HG02571 (cell line): Measurements from ENCODE around the gene OMP.

Source experiments
- ATAC-seq: cut with Tn5 transposase; IDR thresholded peaks from one replicate; pipeline ENCODE4 v1.9.1; 2021; ENCODE audit warnings: mild to moderate bottlenecking, moderate library complexity; ENCODE audit not compliant: unreplicated experiment

OMP gene

DNA sequence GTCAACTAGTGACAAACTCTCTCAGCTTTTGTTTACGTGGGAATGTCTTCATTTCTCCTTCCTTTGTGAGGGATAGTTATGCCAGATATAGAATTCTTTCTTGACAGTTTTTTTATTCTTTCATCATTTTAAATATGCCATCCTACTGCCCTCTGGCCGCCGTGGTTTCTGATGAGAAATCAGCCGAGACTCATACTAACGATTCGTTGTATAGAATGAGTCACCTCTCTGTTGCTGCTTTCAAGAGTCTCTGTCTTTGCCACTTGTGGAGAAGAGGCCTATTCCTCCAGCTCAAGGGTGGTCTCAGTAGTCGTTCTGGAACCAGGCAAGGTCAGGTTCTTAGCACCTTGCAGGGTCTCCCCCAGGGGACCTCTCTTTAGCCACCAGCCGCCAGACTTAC is 33.4 kb downstream of the OMP start:
- ATAC-seq = no peak

- ATAC-seq = no peak
Measured at GRCh38 chr11:77136784-77137420, 34.3 kb downstream of the OMP start.

DNA sequence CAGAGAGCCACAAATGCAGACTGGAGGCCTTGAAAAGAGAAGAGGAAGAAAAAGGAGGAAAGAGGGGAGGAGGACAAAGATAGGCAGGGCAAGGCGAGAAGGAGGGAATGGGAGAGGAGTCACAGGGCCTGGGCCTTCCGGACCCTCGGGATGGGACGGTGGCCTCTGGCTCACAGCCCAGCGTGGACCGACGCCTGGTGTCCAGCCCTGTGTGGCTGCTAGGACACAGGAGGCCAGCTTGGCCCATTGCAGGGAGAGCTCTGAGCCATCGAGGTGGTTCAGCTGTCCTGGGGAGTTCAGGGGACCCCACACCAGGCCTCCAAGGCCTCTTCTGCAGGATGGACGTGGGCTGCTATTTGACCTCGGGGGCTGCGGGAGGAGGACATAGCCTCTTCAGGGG is 34.8 kb downstream of the OMP start:
- no peak for ATAC-seq

DNA sequence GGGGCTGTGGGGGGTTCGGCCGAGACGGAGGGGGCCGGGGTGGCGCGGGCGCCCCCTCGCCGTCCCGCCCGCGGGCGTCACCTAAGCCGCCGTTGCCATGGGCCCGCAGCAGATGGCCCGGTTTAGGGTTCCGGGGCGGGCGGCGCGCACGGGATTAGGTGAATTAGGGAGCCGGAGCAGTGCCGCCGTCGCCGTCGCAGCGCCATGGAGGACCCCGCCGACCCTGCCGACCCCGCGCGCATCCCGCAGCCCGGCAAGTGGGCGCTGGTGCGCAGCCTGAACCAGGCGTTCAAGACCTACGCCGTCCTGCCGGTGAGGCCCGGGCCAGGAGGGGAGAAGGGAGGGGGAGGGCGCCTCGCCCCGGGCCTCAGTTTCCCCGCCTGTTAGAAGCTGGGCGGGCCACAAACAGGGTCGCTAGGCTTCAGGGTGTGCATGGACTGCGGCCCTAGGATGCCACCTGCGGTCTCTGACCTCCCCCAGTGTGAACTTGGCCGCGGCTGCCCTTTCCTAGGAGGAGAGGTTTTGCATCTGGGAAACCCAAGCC is 35.5 kb downstream of the OMP start:
- ATAC-seq = no peak

DNA sequence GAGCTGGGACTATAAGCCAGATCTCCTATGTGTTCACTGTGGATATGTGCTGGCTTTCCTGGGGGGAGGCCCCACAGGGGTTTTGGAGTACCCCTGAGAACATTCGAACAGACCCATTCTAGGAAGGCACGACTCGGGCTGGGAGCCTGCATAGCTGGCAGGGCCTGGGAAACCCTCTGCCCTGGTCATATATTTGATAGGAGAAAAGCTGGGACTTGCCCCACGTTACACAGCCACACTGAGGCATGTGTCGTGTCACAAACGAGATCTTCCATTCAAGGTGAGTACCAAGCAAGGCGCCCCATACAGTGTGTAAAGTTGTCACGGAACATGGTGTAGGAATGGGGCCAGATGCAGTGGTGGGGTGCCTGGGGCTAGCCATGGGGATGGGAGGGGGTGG is 36.6 kb downstream of the OMP start:
- no peak for ATAC-seq

GRCh38 chr11:77140231-77140851 is 37.7 kb downstream of the OMP start:
- ATAC-seq = no peak

DNA sequence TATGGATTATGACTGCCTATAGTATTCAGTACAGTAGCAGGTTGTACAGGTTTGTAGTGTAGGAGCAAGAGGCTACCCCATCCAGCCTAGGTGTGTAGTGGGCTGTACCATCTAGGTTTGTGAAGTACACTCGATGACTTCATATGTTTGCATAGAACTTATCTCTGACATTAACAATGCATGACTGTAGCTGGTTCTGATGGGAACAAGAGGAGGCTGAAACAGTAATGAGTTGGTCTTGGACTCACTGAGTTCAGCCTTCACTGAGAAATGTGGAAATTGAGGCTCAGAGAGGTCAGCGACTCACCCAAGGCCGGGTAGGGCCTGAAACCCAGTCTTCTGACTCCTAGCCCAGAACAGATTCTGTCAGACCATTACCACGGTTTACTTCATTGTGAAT is 38.4 kb downstream of the OMP start:
- no peak for ATAC-seq

DNA sequence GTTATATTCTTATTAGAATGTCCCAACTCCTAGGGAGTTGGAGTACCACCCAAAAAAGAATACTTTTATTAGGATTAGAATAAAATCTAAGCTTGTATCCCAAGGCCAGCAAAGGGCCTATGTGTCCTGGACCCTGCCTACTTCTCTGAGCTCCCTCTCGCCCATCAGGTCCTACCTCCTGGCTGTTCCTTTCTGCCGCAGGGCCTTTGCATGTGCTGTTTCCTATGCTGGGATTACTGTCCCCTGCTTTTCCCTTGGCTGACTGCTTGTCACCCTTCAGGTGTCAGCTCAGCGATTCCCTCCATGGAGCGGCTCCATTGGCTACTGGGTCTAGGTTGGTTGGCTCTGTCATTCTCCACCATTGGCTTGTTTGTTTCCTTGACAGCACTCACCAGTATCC is 38.8 kb downstream of the OMP start:
- no peak for ATAC-seq

- no peak for ATAC-seq
Measured at GRCh38 chr11:77142091-77142975, 39.7 kb downstream of the OMP start.

GRCh38 chr11:77143405-77144020 is 40.9 kb downstream of the OMP start:
- ATAC-seq = no peak

DNA sequence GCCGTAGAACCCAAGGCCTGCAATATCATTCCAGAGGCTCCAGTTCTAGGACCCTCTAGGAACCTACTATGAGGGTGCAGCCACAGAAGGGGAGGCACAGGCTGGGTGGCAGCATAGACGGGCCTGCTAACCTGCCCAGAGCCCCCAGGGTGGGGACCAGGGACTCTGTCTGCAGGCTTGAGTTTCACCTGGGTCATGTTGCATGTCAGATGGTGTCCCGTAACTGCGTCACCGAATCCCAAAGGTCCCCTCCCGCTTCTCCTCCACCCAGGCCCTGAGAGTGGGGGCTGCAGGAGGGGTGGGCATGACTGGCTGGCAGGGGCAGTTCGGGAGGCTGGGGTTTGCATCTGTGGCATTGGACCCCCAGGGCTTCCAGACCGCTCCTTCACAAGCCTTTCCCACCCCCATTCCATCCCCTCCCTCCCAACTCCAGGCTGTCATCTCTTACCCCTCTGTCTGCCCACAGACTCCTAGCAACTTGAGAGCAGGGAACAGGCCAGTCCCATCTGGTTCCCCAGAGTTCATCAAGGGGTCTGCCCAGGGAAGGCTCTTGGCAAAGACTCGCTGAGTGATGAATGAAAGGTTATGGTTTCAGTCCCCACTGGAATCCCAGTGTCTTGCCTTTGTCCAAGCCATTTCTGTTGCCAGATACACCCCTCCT is 41.7 kb downstream of the OMP start:
- ATAC-seq = no peak

DNA sequence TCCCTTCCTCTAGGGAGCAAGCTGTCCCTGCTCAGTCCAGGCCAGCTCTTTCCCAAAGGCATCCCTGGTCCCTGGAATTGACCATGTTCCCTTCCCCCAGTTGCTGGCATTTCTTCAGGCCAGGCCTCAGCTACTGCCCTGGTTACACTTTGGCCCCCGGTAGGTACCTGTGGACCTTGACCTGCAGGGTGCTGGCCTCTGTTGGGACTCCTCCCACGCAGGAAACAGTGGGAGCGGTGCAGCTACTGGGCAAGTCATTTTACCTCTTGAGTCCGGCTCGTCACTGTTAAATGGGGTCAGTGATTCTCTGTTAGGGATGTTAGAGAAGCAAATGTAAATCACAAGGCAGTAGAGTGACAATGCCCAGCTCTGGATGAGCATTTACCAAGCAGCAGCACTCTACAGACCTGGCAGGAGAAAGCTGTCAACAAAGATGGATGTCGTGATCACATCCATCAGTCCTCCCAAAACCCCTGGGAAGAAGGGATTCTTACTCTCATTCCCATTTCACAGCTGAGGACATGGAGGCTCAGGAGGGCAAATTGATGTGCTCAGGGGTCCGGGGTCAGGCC is 42.3 kb downstream of the OMP start:
- no peak for ATAC-seq

GRCh38 chr11:77146261-77147035 is 43.8 kb downstream of the OMP start:
- no peak for ATAC-seq

DNA sequence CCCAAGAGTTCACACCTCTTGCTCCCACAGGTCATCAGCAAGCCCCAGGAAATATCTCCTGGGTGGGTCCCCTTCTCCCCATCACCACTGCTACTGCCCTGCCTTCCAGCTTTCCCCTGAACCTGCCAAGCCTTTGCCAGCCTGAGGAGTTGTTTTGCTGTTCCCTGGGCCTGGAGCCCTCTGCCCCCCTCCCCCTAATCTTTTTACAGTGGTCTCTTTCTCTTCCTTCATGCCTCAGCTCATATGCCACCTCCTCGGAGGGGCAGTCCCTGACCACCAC is 44.3 kb downstream of the OMP start:
- no peak for ATAC-seq

DNA sequence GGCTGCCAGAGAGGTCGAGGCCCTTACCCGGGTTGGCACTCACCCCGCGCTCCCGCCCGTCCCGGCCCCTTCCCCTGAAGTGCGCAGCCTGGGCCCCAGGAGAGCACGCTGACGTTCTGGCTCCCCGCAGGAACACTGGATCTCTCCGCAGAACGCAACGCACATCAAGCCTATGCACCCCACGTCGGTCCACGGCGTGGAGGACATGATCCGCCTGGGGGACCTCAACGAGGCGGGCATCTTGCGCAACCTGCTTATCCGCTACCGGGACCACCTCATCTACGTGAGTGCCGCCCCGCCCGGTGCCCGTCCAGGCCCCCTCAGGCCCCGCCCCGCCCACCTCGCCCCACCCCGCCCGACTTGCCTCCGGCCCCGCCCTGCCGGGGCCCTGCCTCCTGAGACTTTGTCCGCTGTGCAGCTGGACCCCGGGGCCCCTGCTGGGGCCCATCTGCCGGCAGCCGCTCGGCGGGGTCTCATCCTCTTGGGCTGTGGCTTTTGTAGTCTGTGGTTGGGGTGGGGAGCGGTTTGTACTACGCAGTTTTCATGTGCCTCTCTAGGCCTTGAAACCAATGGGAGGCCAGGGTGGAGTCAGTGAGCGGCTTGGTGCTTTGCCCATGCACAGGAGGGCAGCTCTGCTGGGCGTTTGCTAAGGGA is 45.2 kb downstream of the OMP start:
- ATAC-seq = no peak

- ATAC-seq = no peak
Measured at GRCh38 chr11:77148963-77149715, 46.5 kb downstream of the OMP start.

DNA sequence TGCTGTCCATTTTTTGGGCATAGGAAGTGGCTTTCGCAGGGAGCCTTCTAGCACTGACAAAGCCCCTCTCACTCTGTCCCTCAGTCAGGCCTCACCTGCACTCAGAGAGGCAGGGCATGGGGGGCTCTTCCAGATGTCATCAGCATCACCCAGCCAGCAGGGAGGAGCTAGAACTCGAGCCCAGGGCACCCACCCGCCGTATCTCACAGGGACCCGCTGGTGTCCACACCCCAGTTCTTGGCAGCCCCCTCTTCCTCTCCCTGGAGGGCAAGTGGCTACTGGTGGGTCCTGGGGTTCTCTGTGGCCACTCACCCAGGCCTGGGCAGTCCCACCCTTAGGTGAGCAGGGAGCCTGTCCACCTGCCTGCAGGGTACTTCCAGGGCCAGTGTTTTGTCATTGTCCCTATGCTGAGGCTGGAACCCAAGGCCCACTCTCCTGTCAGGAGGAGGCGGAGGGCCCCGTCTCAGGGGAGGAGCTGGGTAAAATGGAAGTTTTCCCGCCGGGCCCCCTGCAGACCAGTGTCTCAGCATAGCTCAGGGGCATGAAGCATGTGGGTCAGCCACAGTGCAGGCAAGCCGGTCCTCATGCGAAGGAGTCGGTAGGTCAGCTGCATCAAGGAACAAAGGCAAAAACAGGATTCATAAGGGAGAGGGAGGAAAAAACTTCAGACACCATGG is 47.2 kb downstream of the OMP start:
- no peak for ATAC-seq

GRCh38 chr11:77150836-77151235 is 48.2 kb downstream of the OMP start:
- ATAC-seq = no peak
